WTC11 (cell line): ENCODE data around the gene EFHD1.

Experiments
- FOXP1 ChIP-seq: sonication (generic); formaldehyde crosslinking; IDR thresholded peaks from 2 replicates; pipeline ENCODE4 v1.8.0; 2022; ENCODE audit warnings: missing genetic modification reagents, mild to moderate bottlenecking, moderate library complexity, borderline replicate concordance
- TEAD4 ChIP-seq: sonication (generic); formaldehyde crosslinking; IDR thresholded peaks from 2 replicates; pipeline ENCODE4 v1.8.0; 2022; ENCODE audit warnings: mild to moderate bottlenecking, missing genetic modification reagents
- USF2 ChIP-seq: sonication (generic); formaldehyde crosslinking; IDR thresholded peaks from 2 replicates; pipeline ENCODE4 v1.8.1; 2023; ENCODE audit warnings: mild to moderate bottlenecking, missing genetic modification reagents, moderate library complexity
- ZBTB21 ChIP-seq: sonication (generic); formaldehyde crosslinking; IDR thresholded peaks from 2 replicates; pipeline ENCODE4 v1.8.1; 2023; ENCODE audit warnings: mild to moderate bottlenecking, missing genetic modification reagents, borderline replicate concordance
- ZNF512 ChIP-seq: sonication (generic); formaldehyde crosslinking; IDR thresholded peaks from 2 replicates; pipeline ENCODE4 v1.8.1; 2022; ENCODE audit warnings: missing genetic modification reagents, borderline replicate concordance
- TF ChIP-seq, protein P1 (sequence below): fragments of 200-600 bp; IDR thresholded peaks from 2 replicates; pipeline ENCODE4 v1.8.0; 2022; ENCODE audit warnings: antibody characterized with exemption

DNA sequence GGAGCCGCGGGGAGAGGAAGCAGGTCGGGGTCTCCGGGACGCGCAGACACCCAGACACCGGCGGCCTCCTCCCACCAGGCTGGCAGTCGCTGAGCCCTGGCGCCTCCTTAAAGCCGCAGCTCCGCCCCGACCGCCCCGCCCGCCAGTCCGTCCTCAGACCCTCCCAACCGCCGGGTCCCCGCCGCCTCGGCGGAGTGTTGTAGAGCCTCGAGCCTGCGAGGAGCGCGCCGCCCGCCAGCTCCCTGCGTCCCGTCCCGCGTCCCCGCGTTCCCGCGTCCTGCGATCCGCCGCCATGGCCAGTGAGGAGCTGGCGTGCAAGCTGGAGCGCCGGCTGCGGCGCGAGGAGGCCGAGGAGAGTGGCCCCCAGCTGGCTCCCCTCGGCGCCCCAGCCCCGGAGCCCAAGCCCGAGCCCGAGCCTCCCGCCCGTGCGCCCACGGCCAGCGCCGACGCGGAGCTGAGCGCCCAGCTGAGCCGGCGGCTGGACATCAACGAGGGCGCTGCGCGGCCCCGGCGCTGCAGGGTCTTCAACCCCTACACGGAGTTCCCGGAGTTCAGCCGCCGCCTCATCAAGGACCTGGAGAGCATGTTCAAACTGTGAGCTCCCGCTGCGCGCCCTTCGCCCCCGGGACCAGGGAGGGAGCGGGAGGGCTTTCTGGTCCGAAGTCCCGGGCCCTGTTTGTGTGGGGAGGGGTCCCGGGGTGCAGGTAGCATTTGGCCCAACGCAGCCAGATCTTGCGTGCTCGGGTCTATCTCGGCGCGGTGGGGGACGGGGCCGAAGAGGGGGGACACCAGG lies at the start of gene EFHD1:
- TF ChIP-seq, protein P1, sequence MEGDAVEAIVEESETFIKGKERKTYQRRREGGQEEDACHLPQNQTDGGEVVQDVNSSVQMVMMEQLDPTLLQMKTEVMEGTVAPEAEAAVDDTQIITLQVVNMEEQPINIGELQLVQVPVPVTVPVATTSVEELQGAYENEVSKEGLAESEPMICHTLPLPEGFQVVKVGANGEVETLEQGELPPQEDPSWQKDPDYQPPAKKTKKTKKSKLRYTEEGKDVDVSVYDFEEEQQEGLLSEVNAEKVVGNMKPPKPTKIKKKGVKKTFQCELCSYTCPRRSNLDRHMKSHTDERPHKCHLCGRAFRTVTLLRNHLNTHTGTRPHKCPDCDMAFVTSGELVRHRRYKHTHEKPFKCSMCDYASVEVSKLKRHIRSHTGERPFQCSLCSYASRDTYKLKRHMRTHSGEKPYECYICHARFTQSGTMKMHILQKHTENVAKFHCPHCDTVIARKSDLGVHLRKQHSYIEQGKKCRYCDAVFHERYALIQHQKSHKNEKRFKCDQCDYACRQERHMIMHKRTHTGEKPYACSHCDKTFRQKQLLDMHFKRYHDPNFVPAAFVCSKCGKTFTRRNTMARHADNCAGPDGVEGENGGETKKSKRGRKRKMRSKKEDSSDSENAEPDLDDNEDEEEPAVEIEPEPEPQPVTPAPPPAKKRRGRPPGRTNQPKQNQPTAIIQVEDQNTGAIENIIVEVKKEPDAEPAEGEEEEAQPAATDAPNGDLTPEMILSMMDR = no peak
- TF ChIP-seq ZBTB21 (peak; percentile 94), USF2 (CRISPR knock-in tag) (no peak), FOXP1 (CRISPR knock-in tag) (peak; percentile 99), ZNF512 (CRISPR knock-in tag) (0 out of 2 replicates have a peak, but pooled peaks have one; percentile 74), TEAD4 (peak; percentile 83)
